Adrenal gland (tissue), 5 donors: ENCODE data around the gene RGS9BP.
"Not testable (repeated sequence)": the region's sequence is repeated elsewhere in the genome, so short reads cannot be mapped to it uniquely, and the experiment has no call there.

Experiments
- POLR2A ChIP-seq, 2 donors: fragments of 450-650 bp; IDR thresholded peaks; one replicate each; pipeline ENCODE4 v1.6.1; 2017; ENCODE audit warnings: antibody characterized with exemption in 2 of 2, mild to moderate bottlenecking in 2 of 2, moderate library complexity in 1 of 2
- TF ChIP-seq, protein P1 (sequence below), 6 experiments: fragments of 450-650 bp in 4 of 6; fragments of 200-600 bp in 2 of 6; sonication (generic) in 1 of 6; IDR thresholded peaks; 1 replicate in 5 of 6; 2 replicates in 1 of 6; pipeline versions ENCODE4 v1.5.1 to v1.8.0; 2016 to 2021; ENCODE audit warnings: antibody characterized with exemption in 6 of 6, mild to moderate bottlenecking in 2 of 6, moderate library complexity in 1 of 6
- donor health status: DM: no; HTN: no; CAD: no.

DNA sequence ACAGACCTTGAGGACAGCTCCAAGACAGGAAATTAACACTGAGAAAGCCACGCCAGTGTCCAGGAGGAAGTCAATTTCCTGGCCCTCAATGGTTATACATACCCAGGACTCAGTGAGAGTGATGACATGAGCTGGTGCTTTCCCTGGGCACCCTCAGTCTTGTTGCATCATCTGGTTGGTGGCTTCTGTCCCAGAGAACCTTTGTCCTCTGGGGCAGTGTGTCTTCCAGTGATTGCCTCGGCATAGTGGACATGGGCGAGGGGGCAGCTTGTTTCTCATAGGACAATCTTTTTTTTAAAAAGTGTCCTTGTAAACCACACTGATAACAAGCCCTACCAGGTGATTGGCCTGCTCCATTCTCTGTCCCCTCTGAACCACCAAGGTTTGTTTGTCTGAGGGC is 21.1 kb downstream of the RGS9BP start:
- TF ChIP-seq, protein P1, sequence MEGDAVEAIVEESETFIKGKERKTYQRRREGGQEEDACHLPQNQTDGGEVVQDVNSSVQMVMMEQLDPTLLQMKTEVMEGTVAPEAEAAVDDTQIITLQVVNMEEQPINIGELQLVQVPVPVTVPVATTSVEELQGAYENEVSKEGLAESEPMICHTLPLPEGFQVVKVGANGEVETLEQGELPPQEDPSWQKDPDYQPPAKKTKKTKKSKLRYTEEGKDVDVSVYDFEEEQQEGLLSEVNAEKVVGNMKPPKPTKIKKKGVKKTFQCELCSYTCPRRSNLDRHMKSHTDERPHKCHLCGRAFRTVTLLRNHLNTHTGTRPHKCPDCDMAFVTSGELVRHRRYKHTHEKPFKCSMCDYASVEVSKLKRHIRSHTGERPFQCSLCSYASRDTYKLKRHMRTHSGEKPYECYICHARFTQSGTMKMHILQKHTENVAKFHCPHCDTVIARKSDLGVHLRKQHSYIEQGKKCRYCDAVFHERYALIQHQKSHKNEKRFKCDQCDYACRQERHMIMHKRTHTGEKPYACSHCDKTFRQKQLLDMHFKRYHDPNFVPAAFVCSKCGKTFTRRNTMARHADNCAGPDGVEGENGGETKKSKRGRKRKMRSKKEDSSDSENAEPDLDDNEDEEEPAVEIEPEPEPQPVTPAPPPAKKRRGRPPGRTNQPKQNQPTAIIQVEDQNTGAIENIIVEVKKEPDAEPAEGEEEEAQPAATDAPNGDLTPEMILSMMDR (IDR thresholded peaks at IDR 0.05) = not testable (repeated sequence)
- TF ChIP-seq POLR2A (IDR thresholded peaks at IDR 0.05) = not testable (repeated sequence)
